ENCODE measurements around the gene KRTAP9-7. TPM values are rescaled to one million over a fixed set of nuclear protein-coding genes. Genes with fewer than 3 reads are reported as not detected.
"Not testable (repeated sequence)": the region's sequence is repeated elsewhere in the genome, so short reads cannot be mapped to it uniquely, and the experiment has no call there.

Gene KRTAP9-7
- total and polyA plus RNA-seq, 2 of the 4 experiments (the other 2 are of a cell fraction) = not detected

GRCh38 chr17:41255381-41256290 is 19.9 kb upstream of the KRTAP9-7 start, which contains the start of gene KRTAP9-9:
KRTAP9-9 (plus strand) TSS chr17:41255384.
- WGBS, 2 experiments (ENCODE audit: extremely low coverage in 2 of 2, insufficient read length in 1 of 2) = 80% methylated on average over 4 of the region's 5 CpGs; no CpG with 5 or more reads in 1 of the 2 experiments
- peaks cover 21% of the 10 kb centered on the region for H3K27me3 ChIP-seq (ENCODE audit: control insufficient read depth, insufficient read depth, low read length)
- H2BK20ac ChIP-seq (ENCODE audit: low read depth, low read length); H3K9ac ChIP-seq (ENCODE audit: low read depth, low read length); H4K91ac ChIP-seq (ENCODE audit: insufficient read depth, low read depth, low read length); dilution Hi-C loops (cut with HindIII; ENCODE audit: low sequenced_read_pairs, unreplicated experiment); intact Hi-C loops (cut with micrococcal nuclease); H3K4ac ChIP-seq (ENCODE audit: low read depth, low read length); H3K4me2 ChIP-seq (ENCODE audit: low read depth, low read length); H2AK9ac ChIP-seq (replicated peaks; ENCODE audit: low read depth, low read length, poor library complexity); H3K18ac ChIP-seq (ENCODE audit: low read depth, low read length); H3K4me3 ChIP-seq (ENCODE audit: insufficient read depth, low read depth, low read length); H2BK120ac ChIP-seq (ENCODE audit: low read depth, low read length); H2BK5ac ChIP-seq (ENCODE audit: low read depth, low read length, poor library complexity, severe bottlenecking); H2BK15ac ChIP-seq (ENCODE audit: low read depth, low read length); H2AFZ ChIP-seq (replicated peaks; ENCODE audit: low read length, poor library complexity); CTCF ChIA-PET; H3K9me3 ChIP-seq (ENCODE audit: control insufficient read depth, insufficient read depth, low read length); H4K8ac ChIP-seq (ENCODE audit: low read depth in 2 of 2, low read length in 2 of 2); H3K9me1 ChIP-seq (ENCODE audit: insufficient read depth, low read length); ATAC-seq (ENCODE audit: low read depth); POLR2A ChIA-PET (ENCODE audit: unreplicated experiment); H3K14ac ChIP-seq (replicated peaks; ENCODE audit: low read depth, low read length); H3K27ac ChIP-seq (ENCODE audit: insufficient read depth, low read length); H4K5ac ChIP-seq (ENCODE audit: low read depth, low read length); H3K4me1 ChIP-seq (ENCODE audit: control insufficient read depth, insufficient read depth, low read length); H3K56ac ChIP-seq (ENCODE audit: extremely low read depth, insufficient read depth, low read length); BruUV-seq (replicated peaks); in situ Hi-C loops (cut with MboI; ENCODE audit: low sequenced_read_pairs); H2AK5ac ChIP-seq (ENCODE audit: low read depth, low read length); DNase-seq; H3K79me1 ChIP-seq (ENCODE audit: low read depth in 1 of 2, low read length in 2 of 2); H3K36me3 ChIP-seq (ENCODE audit: control insufficient read depth, insufficient read depth, low read length); H4K20me1 ChIP-seq (ENCODE audit: insufficient read depth, low read length); H3K23ac ChIP-seq (ENCODE audit: low read depth, low read length): not testable (repeated sequence)
